Panc1 (cell line): ENCODE results near the gene EIF5AL1.

Experiments
- CTCF ChIP-seq: fragments of 450-650 bp; IDR thresholded peaks from 2 replicates; pipeline ENCODE4 v1.5.1; 2017; ENCODE audit warnings: mild to moderate bottlenecking
- POLR2AphosphoS5 ChIP-seq: IDR thresholded peaks from 2 replicates; pipeline ENCODE4 v1.6.1; 2012; ENCODE audit warnings: mild to moderate bottlenecking, low read depth, low read length, moderate library complexity
- REST ChIP-seq, 2 experiments: IDR thresholded peaks; 2 replicates each; pipeline ENCODE4 v1.6.1; 2011 to 2012; ENCODE audit warnings: low read depth in 2 of 2, control low read depth in 1 of 2, low read length in 1 of 2, mild to moderate bottlenecking in 1 of 2, moderate library complexity in 1 of 2; ENCODE audit not compliant: insufficient read depth in 1 of 2
- SIN3A ChIP-seq: IDR thresholded peaks from 2 replicates; pipeline ENCODE4 v1.6.1; 2012; ENCODE audit warnings: low read depth, mild to moderate bottlenecking, low read length, moderate library complexity, borderline replicate concordance; ENCODE audit not compliant: insufficient read depth
- TCF7L2 ChIP-seq: IDR thresholded peaks from 2 replicates; pipeline ENCODE4 v1.6.1; 2011; ENCODE audit warnings: mild to moderate bottlenecking, low read depth, low read length, inconsistent platforms

- no peak for TF ChIP-seq POLR2AphosphoS5
- TF ChIP-seq CTCF, result no peak
- TF ChIP-seq SIN3A, result no peak
- TF ChIP-seq REST (IDR thresholded peaks at IDR 0.05; ENCODE audit: insufficient read depth in 1 of 2, low read depth in 2 of 2, low read length in 1 of 2), result no peak
- no peak for TF ChIP-seq TCF7L2
Observed at GRCh38 chr10:79488870-79489269, 23.5 kb upstream of the EIF5AL1 start.
